Activated naive CD8-positive, alpha-beta T cell treated with anti-CD3 and anti-CD28 coated beads, Interleukin-2, amount 50 U/mL, for 24 hours (primary cell): ENCODE data around the gene SNX17.
A peak's percentile ranks its signal among the peaks of the same experiment; 100 is the strongest.

Source experiments
- ATAC-seq: fragments of 150-1000 bp; cut with Tn5 transposase; one replicate; pipeline ENCODE4 v1.10.0; 2021
- DNase-seq: peaks from one replicate; pipeline ENCODE4 v3.0.0; 2021
- H3K27ac Mint-ChIP-seq: one replicate; pipeline ENCODE4 v1.8.0; 2021; ENCODE audit warnings: mild to moderate bottlenecking, mixed read lengths
- H3K27me3 Mint-ChIP-seq: one replicate; pipeline ENCODE4 v1.8.0; 2021; ENCODE audit warnings: mixed read lengths
- H3K36me3 Mint-ChIP-seq: one replicate; pipeline ENCODE4 v1.8.0; 2021; ENCODE audit warnings: low read depth, mixed read lengths
- H3K4me1 Mint-ChIP-seq: one replicate; pipeline ENCODE4 v1.8.0; 2021; ENCODE audit warnings: mixed read lengths
- H3K4me3 Mint-ChIP-seq: one replicate; pipeline ENCODE4 v1.8.0; 2021; ENCODE audit warnings: mild to moderate bottlenecking, moderate library complexity, mixed read lengths
- H3K9me3 Mint-ChIP-seq: one replicate; pipeline ENCODE4 v1.8.0; 2021; ENCODE audit warnings: mixed read lengths

SNX17 gene

GRCh38 chr2:27376866-27377617, 6.6 kb downstream of the SNX17 start:
- H3K36me3 Mint-ChIP-seq: peaks cover 62% of the 10 kb centered on the region
- H3K4me3 Mint-ChIP-seq: no peak overlapping the region
- no peaks in the 10 kb centered on the region for H3K27me3 Mint-ChIP-seq
- no peak for DNase-seq
- ATAC-seq: no peak
- peaks cover 47% of the 10 kb centered on the region for H3K4me1 Mint-ChIP-seq
- H3K27ac Mint-ChIP-seq: peak overlapping the region; percentile 49
- H3K9me3 Mint-ChIP-seq: no peaks in the 10 kb centered on the region

GRCh38 chr2:27377618-27378095, 7.2 kb downstream of the SNX17 start:
- Mint-ChIP-seq H3K36me3 (peaks cover 62% of the 10 kb centered on the region), H3K4me1 (peaks cover 42% of the 10 kb centered on the region), H3K4me3 (no peak overlapping the region), H3K27ac (no peak overlapping the region), H3K9me3 (no peaks in the 10 kb centered on the region), H3K27me3 (no peaks in the 10 kb centered on the region)
- ATAC-seq (no peak), DNase-seq (no peak)

DNA sequence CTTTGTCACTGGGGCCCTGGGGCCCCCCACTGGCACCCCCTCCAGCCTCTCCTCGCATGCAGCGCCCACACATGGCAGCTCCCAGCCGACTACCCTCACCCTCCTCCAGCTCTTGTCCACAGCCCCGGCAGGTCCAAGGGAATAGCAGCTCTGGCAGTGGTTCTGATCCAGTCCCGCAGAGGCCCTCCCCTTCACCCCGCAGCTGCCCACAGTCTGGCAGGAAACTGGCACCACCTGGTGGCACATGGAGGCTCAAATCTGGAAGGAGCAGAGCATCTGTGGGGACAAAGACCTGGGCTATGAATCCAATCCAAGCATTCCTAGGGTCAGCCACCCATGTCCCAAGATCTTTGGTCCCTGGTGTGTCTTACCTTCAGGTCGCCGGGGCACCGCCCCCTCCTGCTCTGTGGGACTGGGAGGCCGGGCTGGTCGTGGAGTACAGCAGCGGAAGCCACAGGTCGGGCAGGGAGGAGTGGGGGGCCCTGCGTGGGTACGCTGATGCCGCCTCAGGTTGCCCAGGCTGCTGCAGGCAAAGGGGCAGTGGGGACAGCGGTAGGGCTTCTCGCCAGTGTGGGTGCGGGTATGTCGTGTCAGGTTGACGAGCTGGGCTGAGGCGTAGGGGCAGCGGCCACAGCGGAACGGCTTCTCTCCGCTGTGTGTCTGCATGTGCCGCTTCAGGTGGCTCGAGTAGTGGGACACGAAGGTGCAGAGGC, 7.8 kb downstream of the SNX17 start:
- DNase-seq (no peak), ATAC-seq (no peak)
- peaks cover 57% of the 10 kb centered on the region for H3K36me3 Mint-ChIP-seq
- peaks cover 37% of the 10 kb centered on the region for H3K4me1 Mint-ChIP-seq
- H3K4me3 Mint-ChIP-seq: no peak overlapping the region
- H3K27ac Mint-ChIP-seq: peak overlapping the region; percentile 18
- H3K9me3 Mint-ChIP-seq: no peaks in the 10 kb centered on the region
- H3K27me3 Mint-ChIP-seq: no peaks in the 10 kb centered on the region

DNA sequence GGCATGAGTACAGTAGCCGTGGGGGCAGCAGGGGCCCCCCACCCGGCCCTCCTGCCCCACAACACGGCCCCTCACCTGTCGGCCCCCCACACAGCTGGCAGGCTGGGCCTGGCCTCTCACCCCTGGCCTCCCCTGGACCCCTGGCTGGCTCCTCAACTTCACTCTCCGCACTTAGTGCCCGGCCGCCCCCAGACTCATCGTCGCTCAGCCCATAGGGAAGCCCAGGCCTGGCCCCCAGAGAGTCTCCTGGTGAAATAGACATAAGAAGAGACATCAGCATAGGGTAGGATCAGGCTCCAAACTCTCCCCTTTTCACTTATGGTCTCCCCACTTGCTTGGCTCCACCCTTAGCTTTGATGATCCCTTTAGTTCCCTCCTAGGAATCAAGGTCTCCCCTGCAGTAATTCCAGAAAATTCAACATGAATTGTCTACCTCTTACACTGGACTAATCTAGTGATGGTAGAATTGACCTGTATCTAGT, 8.4 kb downstream of the SNX17 start:
- peaks cover 60% of the 10 kb centered on the region for H3K36me3 Mint-ChIP-seq

DNA sequence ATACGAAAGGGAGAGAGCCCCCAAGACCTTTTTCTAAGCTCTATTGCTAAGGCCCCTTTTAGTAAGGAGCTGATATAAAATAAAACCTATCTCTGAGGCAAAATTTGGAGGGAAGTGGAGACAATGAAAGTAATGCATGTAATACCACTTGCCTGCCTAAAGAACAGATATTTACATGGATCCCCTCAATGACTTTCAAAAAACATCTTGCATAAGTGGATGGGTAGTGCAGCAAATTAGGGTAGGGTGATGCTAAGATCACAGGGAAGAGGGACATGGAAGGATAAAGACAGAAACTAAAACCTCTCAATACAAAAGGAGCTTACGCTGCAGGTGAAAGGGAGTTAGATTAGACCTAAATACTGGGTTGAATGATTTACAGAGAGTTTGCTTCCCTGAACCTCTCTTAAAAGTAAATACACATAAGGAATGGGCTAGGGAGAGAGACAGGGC, 9.0 kb downstream of the SNX17 start:
- no peak for ATAC-seq
- Mint-ChIP-seq H3K36me3 (peaks cover 61% of the 10 kb centered on the region), H3K27ac (peak overlapping the region; percentile 81), H3K27me3 (no peaks in the 10 kb centered on the region), H3K9me3 (no peaks in the 10 kb centered on the region), H3K4me3 (peak overlapping the region; percentile 86), H3K4me1 (peaks cover 41% of the 10 kb centered on the region)
- DNase-seq: no peak

More for the DNA sequence above, 8.4 kb downstream of the SNX17 start:
- Mint-ChIP-seq H3K27ac (peak overlapping the region; percentile 81), H3K4me3 (peak overlapping the region; percentile 86), H3K27me3 (no peaks in the 10 kb centered on the region), H3K9me3 (no peaks in the 10 kb centered on the region), H3K4me1 (peaks cover 37% of the 10 kb centered on the region)
- DNase-seq (no peak), ATAC-seq (no peak)

DNA sequence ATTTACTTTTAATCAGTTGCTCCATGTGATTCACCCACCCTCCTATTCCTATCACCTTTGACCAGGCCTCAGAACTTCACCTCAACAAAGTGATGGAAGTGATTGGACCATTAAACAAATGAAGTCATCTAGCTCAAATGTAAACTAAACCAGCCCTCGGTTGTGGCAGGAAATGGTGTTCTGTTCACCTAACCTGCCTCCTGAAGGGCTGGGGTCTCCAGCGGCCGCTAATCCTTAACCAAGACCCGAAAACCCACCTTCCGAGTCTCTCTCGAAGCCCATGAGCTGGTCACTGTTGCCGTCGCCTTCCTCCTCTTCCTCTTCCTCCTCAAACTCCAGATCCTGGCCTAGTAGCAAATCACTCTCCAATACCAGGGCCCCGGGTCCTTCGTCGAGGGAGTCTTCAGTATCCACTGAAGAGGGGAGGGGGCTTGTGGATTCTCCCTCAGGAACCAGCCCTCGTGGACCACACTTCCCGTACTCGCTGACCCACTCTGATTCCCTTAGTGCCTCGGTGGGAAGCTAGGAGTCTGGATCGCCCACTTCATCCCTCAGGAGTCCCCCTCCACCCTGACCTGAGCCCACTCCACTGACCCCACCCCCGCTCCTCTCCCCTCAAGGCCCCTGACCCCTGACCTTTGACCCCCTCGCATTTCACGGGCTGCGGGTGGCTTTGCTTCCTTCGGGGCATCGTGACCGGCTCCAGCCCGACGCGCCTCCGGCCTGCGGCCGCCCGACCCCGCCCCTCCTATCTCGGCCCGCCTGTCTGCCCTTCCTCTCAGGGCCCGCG, 9.6 kb downstream of the SNX17 start:
- no peaks in the 10 kb centered on the region for H3K27me3 Mint-ChIP-seq
- H3K4me3 Mint-ChIP-seq: peak overlapping the region; percentile 86
- H3K36me3 Mint-ChIP-seq: peaks cover 60% of the 10 kb centered on the region
- DNase-seq: peak; percentile 50
- peaks cover 45% of the 10 kb centered on the region for H3K4me1 Mint-ChIP-seq
- H3K9me3 Mint-ChIP-seq: no peaks in the 10 kb centered on the region
- peak; percentile 7 for ATAC-seq
- H3K27ac Mint-ChIP-seq: peak overlapping the region; percentile 81

GRCh38 chr2:27380626-27381545, 10.5 kb downstream of the SNX17 start, which contains the start of gene ZNF513:
Gene ZNF513 (minus strand): TSS chr2:27380734. CDS start chr2:27380526, 208 bp downstream.
- H3K4me1 Mint-ChIP-seq: peaks cover 46% of the 10 kb centered on the region

DNA sequence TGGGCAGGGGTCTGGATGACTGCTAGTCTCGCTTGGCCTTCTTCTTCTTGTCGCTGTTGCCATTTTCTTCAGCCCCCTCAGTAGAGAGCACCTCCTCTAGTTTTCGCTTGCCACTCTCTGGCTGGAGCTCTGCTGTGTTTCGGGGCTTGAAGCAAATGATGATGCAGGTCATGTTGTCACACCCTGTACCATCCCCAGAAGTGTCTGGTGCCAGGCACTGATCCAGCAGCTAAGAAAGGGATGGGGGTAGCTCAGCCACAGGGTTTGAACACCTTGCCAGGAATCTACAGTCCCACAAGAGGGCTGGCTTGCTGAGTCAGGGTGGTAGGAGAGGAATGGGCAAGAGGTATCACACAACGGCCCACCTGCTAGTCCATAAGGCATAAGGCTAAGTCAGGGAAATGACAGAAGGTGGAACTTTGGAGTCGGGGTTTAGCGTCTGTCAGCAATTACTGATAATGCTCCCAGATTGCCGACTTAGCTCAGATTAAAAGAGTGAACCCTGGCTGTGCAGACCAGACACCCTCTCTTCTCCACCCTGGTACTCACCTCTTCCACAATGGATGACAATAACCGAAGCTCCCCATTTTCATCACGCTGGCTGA, 11.3 kb downstream of the SNX17 start:
- DNase-seq: no peak

More at GRCh38 chr2:27380626-27381545, 10.5 kb downstream of the SNX17 start, which contains the start of gene ZNF513:
- ATAC-seq (peak; percentile 84), DNase-seq (peak; percentile 90)
- peaks cover 61% of the 10 kb centered on the region for H3K36me3 Mint-ChIP-seq
- H3K27ac Mint-ChIP-seq: peak within 1 kb of the TSS; percentile 81
- H3K27me3 Mint-ChIP-seq: no peaks in the 10 kb centered on the region
- H3K9me3 Mint-ChIP-seq: no peaks in the 10 kb centered on the region
- H3K4me3 Mint-ChIP-seq: peak within 1 kb of the TSS; percentile 86

GRCh38 chr2:27390822-27391679, 20.6 kb downstream of the SNX17 start:
- ATAC-seq (peak; percentile 33), DNase-seq (no peak)
- no peaks in the 10 kb centered on the region for H3K9me3 Mint-ChIP-seq
- H3K36me3 Mint-ChIP-seq: peaks cover 43% of the 10 kb centered on the region
- H3K27me3 Mint-ChIP-seq: no peaks in the 10 kb centered on the region
- peaks cover 19% of the 10 kb centered on the region for H3K4me1 Mint-ChIP-seq
- H3K27ac Mint-ChIP-seq: peak overlapping the region; percentile 39
- peak overlapping the region; percentile 36 for H3K4me3 Mint-ChIP-seq

More for the DNA sequence above, 11.3 kb downstream of the SNX17 start:
- Mint-ChIP-seq H3K27ac (peak overlapping the region; percentile 81), H3K4me1 (peaks cover 46% of the 10 kb centered on the region), H3K36me3 (peaks cover 64% of the 10 kb centered on the region), H3K9me3 (no peaks in the 10 kb centered on the region), H3K27me3 (no peaks in the 10 kb centered on the region), H3K4me3 (peak overlapping the region; percentile 86)
- ATAC-seq: no peak

GRCh38 chr2:27393225-27393624, 22.8 kb downstream of the SNX17 start:
- H3K27ac Mint-ChIP-seq: no peak overlapping the region
- peaks cover 24% of the 10 kb centered on the region for H3K4me1 Mint-ChIP-seq
- no peak overlapping the region for H3K4me3 Mint-ChIP-seq

GRCh38 chr2:27398962-27399361, 28.5 kb downstream of the SNX17 start:
- Mint-ChIP-seq H3K9me3 (no peaks in the 10 kb centered on the region), H3K27me3 (no peaks in the 10 kb centered on the region), H3K4me1 (peaks cover 28% of the 10 kb centered on the region), H3K27ac (no peak overlapping the region), H3K4me3 (no peak overlapping the region), H3K36me3 (peaks cover 41% of the 10 kb centered on the region)
- ATAC-seq (no peak), DNase-seq (no peak)

More at GRCh38 chr2:27393225-27393624, 22.8 kb downstream of the SNX17 start:
- no peak for ATAC-seq
- DNase-seq: no peak
- Mint-ChIP-seq H3K27me3 (no peaks in the 10 kb centered on the region), H3K36me3 (peaks cover 42% of the 10 kb centered on the region), H3K9me3 (no peaks in the 10 kb centered on the region)

DNA sequence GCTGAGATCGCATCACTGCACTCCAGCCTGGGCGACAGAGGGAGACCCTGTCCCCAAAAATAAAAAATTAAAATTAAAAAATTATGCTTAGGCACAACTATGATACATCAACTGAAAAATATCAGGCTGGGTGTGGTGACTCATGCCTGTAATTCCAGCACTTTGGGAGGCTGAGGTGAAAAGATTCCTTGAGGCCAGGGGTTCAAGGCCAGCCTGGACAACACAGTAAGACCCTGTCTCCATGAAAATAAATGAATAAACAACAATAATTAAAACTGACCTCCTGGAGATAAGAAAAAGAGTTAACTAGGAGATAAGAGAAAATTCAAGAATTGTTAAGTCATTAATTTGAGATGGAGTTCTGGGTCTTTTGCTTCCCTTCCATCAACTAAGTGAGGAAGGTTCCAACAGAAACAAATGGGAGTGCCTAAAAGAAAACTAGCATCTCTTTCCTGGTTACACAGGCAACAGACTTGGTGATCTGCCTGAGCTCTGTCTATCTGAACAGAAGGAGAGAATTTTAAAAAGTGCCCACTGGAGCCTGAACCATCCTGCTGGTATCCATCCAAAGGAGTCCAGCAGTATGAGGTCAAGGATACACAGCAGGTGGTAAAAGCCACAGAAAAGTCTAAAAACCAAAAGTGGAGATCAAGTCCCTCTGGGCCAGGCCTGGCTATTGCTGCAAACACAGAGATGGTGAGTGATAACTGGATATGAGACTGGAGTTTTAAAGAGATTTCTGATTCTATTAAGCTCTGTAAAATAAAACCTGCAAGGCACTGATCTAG, 30.1 kb downstream of the SNX17 start:
- Mint-ChIP-seq H3K4me3 (no peak overlapping the region), H3K27ac (no peak overlapping the region), H3K9me3 (no peaks in the 10 kb centered on the region), H3K36me3 (peaks cover 42% of the 10 kb centered on the region), H3K27me3 (no peaks in the 10 kb centered on the region), H3K4me1 (peaks cover 35% of the 10 kb centered on the region)
- ATAC-seq: no peak
- no peak for DNase-seq
